Cardiac fibroblast (primary cell): ENCODE results near the gene ATP9A.
A peak's percentile ranks its signal among the peaks of the same experiment; 100 is the strongest.
"Not testable (repeated sequence)": the region's sequence is repeated elsewhere in the genome, so short reads cannot be mapped to it uniquely, and the experiment has no call there.

ENCODE experiments used
- DNase-seq, 2 donors: peaks; one replicate each; pipeline versions ENCODE4 v3.0.0 to v3.0.0-alpha.2; 2010; ENCODE audit warnings: low read depth in 2 of 2
- H3K4me3 ChIP-seq, 2 donors: replicated peaks in 1 of 2; 1 replicate in 1 of 2; 2 replicates in 1 of 2; pipeline ENCODE4 v1.5.1; 2011; ENCODE audit warnings: low read depth in 2 of 2, low read length in 2 of 2, mild to moderate bottlenecking in 2 of 2, moderate library complexity in 1 of 2
- TF ChIP-seq, protein P1 (sequence below): IDR thresholded peaks from one replicate; pipeline ENCODE4 v1.5.1; 2011; ENCODE audit warnings: low read depth, mild to moderate bottlenecking, low read length, inconsistent platforms

ATP9A gene

GRCh38 chr20:51660672-51661608 lies 107.2 kb downstream of the ATP9A start:
- peak; percentile 69 to 78 for DNase-seq
- TF ChIP-seq, protein P1, sequence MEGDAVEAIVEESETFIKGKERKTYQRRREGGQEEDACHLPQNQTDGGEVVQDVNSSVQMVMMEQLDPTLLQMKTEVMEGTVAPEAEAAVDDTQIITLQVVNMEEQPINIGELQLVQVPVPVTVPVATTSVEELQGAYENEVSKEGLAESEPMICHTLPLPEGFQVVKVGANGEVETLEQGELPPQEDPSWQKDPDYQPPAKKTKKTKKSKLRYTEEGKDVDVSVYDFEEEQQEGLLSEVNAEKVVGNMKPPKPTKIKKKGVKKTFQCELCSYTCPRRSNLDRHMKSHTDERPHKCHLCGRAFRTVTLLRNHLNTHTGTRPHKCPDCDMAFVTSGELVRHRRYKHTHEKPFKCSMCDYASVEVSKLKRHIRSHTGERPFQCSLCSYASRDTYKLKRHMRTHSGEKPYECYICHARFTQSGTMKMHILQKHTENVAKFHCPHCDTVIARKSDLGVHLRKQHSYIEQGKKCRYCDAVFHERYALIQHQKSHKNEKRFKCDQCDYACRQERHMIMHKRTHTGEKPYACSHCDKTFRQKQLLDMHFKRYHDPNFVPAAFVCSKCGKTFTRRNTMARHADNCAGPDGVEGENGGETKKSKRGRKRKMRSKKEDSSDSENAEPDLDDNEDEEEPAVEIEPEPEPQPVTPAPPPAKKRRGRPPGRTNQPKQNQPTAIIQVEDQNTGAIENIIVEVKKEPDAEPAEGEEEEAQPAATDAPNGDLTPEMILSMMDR, result no peak
- H3K4me3 ChIP-seq, result no peak overlapping the region

DNA sequence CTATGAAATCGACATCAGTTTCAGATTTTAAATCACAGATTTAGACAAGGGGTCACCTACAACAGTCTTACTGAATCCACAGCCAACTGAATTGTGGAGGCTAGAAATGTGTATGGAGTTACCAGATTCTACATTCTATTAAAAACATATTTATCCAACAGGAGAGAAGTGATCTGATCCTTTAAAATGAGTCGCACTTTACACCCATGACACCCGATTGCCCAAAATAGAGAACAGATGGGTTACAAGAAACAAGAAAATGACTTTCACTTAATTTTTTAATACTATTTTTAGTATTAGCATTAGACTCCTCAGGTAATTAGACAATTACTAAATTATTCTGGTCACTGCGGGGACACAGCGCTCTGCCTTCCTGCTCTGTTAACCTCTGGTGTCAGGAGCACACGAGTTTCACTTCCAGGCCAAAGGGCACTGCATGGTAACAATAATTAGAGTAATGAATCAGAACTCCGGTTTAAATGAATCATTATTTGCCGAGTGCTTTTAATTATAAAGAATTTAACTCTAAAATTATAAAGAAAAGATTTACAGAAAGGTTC lies 108.6 kb downstream of the ATP9A start:
- DNase-seq, result no peak
- TF ChIP-seq, protein P1, result no peak
- H3K4me3 ChIP-seq, result no peak overlapping the region

DNA sequence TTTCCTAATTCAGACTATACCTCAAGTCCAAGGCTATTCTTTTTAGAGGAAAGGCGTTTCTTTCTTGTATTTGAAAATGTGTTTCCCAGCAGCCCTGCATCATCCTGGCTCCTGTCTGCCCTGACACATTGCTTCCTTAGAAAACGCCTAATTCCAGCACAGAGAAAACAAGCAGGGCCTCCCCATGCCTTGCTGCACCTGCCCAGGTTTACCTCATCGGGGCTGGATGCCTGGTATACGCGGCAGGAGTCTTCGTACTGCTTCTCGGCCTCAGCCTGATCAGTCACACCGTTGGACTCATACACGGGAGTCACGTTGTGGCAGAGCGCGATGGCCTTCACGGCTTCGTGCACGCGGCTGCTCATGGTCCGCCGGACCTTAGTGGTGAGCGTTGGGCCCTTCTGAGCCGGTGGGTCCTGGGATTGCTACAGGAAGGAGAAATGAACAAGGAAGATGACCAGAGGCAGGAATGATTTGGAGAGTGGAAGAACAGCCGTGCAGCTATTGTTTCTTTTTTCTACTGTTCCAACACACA lies 111.4 kb downstream of the ATP9A start:
- DNase-seq, result no peak
- no peak overlapping the region for H3K4me3 ChIP-seq
- TF ChIP-seq, protein P1, result no peak

DNA sequence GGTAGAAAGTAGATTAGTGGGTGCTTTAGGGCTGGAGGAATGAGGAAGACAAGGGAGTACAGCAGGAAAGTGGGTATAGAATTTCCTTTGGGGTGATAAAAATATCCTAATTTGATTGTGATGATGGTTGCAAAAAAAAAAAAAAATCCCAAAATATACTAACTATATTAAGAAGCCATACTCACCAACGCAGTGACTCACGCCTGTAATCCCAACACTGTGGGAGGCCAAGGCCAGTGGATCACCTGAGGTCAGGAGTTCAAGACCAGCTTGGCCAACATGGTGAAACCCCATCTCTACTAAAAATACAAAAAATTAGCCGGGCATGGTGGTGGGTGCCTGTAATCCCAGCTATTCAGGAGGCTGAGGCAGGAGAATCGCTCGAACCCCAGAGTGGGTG lies 112.1 kb downstream of the ATP9A start:
- not testable (repeated sequence) for H3K4me3 ChIP-seq, DNase-seq

- TF ChIP-seq, protein P1, result no peak
- no peak overlapping the region for H3K4me3 ChIP-seq
- no peak for DNase-seq
Measured at GRCh38 chr20:51654495-51654894, 113.7 kb downstream of the ATP9A start.

DNA sequence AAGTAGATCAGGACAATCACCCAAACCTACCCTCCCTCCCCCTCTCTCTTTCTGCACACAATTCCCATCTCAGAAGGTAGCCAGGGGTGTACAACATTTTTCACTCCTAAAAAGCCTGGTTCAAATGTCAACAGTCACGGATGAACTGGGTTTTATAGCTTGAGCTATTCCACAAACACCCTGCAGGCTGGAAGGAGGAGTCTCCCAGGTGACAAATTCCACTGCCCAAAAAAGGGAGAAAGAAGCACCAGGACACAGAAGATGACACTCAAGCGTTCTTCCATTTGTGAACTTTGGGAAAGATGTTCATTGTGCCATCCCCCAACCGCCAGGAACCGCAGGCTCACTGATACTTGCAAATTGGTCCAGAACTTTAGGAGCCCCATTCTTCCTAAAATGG lies 114.1 kb downstream of the ATP9A start:
- no peak overlapping the region for H3K4me3 ChIP-seq
- DNase-seq, result no peak

GRCh38 chr20:51653226-51653625 lies 115.0 kb downstream of the ATP9A start:
- TF ChIP-seq, protein P1, result no peak
- no peak overlapping the region for H3K4me3 ChIP-seq
- DNase-seq, result no peak

More for the DNA sequence above, 114.1 kb downstream of the ATP9A start:
- TF ChIP-seq, protein P1, result no peak
